NK-92 (cell line): ENCODE results near the gene HMCES.
"Not testable (repeated sequence)": the region's sequence is repeated elsewhere in the genome, so short reads cannot be mapped to it uniquely, and the experiment has no call there.

ENCODE experiments used
- DNase-seq: peaks from one replicate; lab custom pipeline; 2025; ENCODE audit not compliant: unreplicated experiment; lab: John Stamatoyannopoulos, UW

HMCES gene

GRCh38 chr3:129345971-129346370 is 67.3 kb downstream of the HMCES start:
- no peak for DNase-seq

- DNase-seq: no peak
These were observed 68.2 kb downstream of the HMCES start for GRCh38 chr3:129346695-129347457.

- no peak for DNase-seq
These were observed 68.8 kb downstream of the HMCES start for GRCh38 chr3:129347458-129347845.

- no peak for DNase-seq
These were observed 70.1 kb downstream of the HMCES start for GRCh38 chr3:129348734-129349133.

GRCh38 chr3:129349169-129349568 is 70.5 kb downstream of the HMCES start:
- not testable (repeated sequence) for DNase-seq

GRCh38 chr3:129349791-129350190 is 71.1 kb downstream of the HMCES start:
- no peak for DNase-seq

GRCh38 chr3:129352045-129352444 is 73.4 kb downstream of the HMCES start:
- DNase-seq: no peak

GRCh38 chr3:129352650-129353588 is 74.2 kb downstream of the HMCES start:
- no peak for DNase-seq

- DNase-seq: no peak
These were observed 74.9 kb downstream of the HMCES start for GRCh38 chr3:129353589-129353941.
